ENCODE data around the gene TRIM75.

Gene TRIM75

DNA sequence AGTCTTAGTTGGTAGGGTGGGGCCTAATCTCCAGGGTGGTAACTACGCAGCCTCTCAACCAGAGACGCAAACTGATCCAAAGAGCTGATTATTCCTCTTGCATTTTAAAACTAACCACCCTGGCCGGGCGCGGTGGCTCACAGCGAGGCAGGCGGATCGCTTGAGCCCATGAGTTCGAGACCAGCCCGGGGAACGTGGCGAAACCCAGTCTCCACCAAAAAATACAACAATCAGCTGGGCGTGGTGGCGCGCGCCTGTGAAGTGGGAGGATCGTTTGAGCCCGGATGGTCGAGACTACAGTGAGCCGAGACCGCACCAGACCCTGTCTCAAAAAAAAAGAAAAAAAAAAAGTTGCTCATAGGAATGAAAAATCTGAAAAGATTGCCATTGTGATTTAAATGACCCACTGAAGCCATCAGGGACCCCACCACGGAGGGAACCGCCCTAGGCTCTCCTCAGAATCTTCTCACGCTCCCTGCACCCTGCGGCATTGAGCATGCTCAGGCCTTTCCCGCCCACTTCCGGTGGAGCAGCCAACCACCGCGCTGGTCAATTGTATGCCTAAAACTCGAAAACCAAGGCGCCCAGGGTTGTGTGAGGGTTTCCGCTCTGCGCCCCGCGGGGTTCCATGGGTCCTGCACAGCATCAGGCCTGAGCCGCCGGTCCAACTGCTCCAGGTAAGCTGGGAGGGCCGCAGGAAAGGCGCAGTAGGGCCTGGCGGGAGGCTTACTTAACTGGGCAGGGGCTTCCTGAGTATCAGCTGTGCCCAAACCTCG, 22.0 kb upstream of the TRIM75 start, which contains the start of gene TRIM60:
Gene TRIM60, plus strand, starts transcription at position 564 of the 776 bp plus-strand sequence. CDS start 8,074 bp downstream, outside the sequence.
- no peak within 1 kb of the TSS for H3K4me3 ChIP-seq (IDR thresholded peaks at IDR 0.05; ENCODE audit: insufficient read depth, low read depth, low read length)
- no peak within 1 kb of the TSS for H3K27ac ChIP-seq
- no peaks in the 10 kb centered on the region for H3K79me2 ChIP-seq (ENCODE audit: insufficient read depth, low read depth)
- no peaks in the 10 kb centered on the region for H3K27me3 ChIP-seq (ENCODE audit: insufficient read depth, low read depth)
- no peaks in the 10 kb centered on the region for H3K36me3 ChIP-seq (ENCODE audit: insufficient read depth)
- TF ChIP-seq, protein P1, sequence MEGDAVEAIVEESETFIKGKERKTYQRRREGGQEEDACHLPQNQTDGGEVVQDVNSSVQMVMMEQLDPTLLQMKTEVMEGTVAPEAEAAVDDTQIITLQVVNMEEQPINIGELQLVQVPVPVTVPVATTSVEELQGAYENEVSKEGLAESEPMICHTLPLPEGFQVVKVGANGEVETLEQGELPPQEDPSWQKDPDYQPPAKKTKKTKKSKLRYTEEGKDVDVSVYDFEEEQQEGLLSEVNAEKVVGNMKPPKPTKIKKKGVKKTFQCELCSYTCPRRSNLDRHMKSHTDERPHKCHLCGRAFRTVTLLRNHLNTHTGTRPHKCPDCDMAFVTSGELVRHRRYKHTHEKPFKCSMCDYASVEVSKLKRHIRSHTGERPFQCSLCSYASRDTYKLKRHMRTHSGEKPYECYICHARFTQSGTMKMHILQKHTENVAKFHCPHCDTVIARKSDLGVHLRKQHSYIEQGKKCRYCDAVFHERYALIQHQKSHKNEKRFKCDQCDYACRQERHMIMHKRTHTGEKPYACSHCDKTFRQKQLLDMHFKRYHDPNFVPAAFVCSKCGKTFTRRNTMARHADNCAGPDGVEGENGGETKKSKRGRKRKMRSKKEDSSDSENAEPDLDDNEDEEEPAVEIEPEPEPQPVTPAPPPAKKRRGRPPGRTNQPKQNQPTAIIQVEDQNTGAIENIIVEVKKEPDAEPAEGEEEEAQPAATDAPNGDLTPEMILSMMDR (conservative IDR thresholded peaks at IDR 0.05; ENCODE audit: low read depth, low read length) = no peak
- H3K4me2 ChIP-seq = no peak within 1 kb of the TSS
- H3K4me1 ChIP-seq (ENCODE audit: low read depth, poor library complexity, severe bottlenecking) = no peaks in the 10 kb centered on the region
- no peaks in the 10 kb centered on the region for H4K20me1 ChIP-seq (ENCODE audit: insufficient read depth)
- no peak within 1 kb of the TSS for H3K9ac ChIP-seq
- no peak within 1 kb of the TSS for H2AFZ ChIP-seq (ENCODE audit: low read depth)

DNA sequence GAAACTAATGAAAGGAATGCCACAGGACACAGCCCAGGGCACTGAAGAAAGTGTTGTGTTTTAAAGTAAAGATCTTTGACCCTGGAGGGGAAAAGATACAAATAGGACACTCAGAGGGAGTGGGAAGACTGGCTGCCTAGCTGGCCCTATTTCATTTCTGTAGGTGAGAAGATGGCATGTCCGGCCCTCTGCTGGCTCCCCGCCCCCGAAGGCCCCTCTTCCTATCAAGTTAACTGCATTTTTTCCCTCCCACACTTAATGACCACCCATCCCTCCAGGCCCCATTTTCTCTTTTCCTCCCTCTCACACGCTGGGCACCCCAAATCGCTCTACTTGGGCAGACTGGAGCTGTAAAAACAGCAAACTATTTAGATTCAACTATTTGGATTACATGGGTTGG, 5.5 kb upstream of the TRIM75 start:
- no peaks in the 10 kb centered on the region for H3K27me3 ChIP-seq (ENCODE audit: insufficient read depth, low read depth)
- H3K36me3 ChIP-seq (ENCODE audit: insufficient read depth) = no peaks in the 10 kb centered on the region
- H3K27ac ChIP-seq = no peak overlapping the region
- no peak overlapping the region for H3K4me3 ChIP-seq (IDR thresholded peaks at IDR 0.05; ENCODE audit: insufficient read depth, low read depth, low read length)
- H3K79me2 ChIP-seq (ENCODE audit: insufficient read depth, low read depth) = no peaks in the 10 kb centered on the region
- no peak overlapping the region for H3K4me2 ChIP-seq
- H3K9ac ChIP-seq = no peak overlapping the region
- TF ChIP-seq, protein P1 (conservative IDR thresholded peaks at IDR 0.05; ENCODE audit: low read depth, low read length) = no peak
- no peaks in the 10 kb centered on the region for H4K20me1 ChIP-seq (ENCODE audit: insufficient read depth)
- H2AFZ ChIP-seq (ENCODE audit: low read depth) = no peak overlapping the region
- H3K4me1 ChIP-seq (ENCODE audit: low read depth, poor library complexity, severe bottlenecking) = no peaks in the 10 kb centered on the region

DNA sequence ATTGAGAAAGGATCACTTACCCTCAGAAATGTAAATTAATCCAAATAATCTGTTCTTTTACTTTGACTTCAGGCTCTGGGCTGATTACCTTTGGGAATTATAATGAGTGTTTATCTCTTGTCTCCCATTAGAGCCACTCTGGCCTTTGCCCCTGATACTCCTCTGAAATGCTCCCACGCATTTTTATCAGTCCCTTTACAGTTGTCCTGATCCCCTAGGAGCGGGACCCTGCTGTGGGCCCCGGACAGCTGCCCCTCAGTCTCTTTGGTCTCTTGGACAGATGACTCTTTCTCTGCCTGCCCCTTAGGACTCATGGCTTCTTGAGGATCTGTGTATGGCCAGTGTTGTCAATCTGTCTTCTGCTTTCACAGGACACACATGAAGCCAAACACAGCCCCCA, 1.0 kb upstream of the TRIM75 start:
- no peak overlapping the region for H3K4me2 ChIP-seq
- H3K27ac ChIP-seq = no peak overlapping the region
- no peak overlapping the region for H3K9ac ChIP-seq
- no peak overlapping the region for H2AFZ ChIP-seq (ENCODE audit: low read depth)
- no peak overlapping the region for H3K4me3 ChIP-seq (IDR thresholded peaks at IDR 0.05; ENCODE audit: insufficient read depth, low read depth, low read length)
- TF ChIP-seq, protein P1 (conservative IDR thresholded peaks at IDR 0.05; ENCODE audit: low read depth, low read length) = no peak
- no peaks in the 10 kb centered on the region for H3K79me2 ChIP-seq (ENCODE audit: insufficient read depth, low read depth)
- H4K20me1 ChIP-seq (ENCODE audit: insufficient read depth) = no peaks in the 10 kb centered on the region
- no peaks in the 10 kb centered on the region for H3K27me3 ChIP-seq (ENCODE audit: insufficient read depth, low read depth)
- H3K4me1 ChIP-seq (ENCODE audit: low read depth, poor library complexity, severe bottlenecking) = no peaks in the 10 kb centered on the region
- no peaks in the 10 kb centered on the region for H3K36me3 ChIP-seq (ENCODE audit: insufficient read depth)

DNA sequence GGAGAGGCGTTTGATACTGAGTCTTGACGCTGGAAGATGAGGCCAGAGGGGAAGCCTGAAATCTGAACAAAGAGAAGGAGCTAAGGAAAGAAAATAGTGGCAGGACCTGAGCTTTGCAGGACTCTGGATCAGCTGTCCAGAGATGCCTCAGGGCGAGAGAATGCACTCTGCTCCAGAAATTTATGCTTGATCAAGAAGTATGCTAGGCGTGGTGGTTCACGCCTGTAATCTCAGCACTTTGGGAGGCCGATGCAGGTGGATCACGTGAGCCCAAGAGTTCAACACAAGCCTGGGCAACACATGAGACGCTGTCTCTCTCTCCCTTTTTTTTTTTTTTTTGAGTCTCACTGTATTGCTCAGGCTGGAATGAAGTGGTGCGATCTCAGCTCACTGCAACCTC, 1.9 kb downstream of the TRIM75 start:
- no peak overlapping the region for H3K9ac ChIP-seq

More for the DNA sequence above, 1.9 kb downstream of the TRIM75 start:
- TF ChIP-seq, protein P1 (conservative IDR thresholded peaks at IDR 0.05; ENCODE audit: low read depth, low read length) = no peak
- H3K4me3 ChIP-seq (IDR thresholded peaks at IDR 0.05; ENCODE audit: insufficient read depth, low read depth, low read length) = no peak overlapping the region
- no peak overlapping the region for H3K4me2 ChIP-seq
- no peaks in the 10 kb centered on the region for H3K36me3 ChIP-seq (ENCODE audit: insufficient read depth)
- H2AFZ ChIP-seq (ENCODE audit: low read depth) = no peak overlapping the region
- no peaks in the 10 kb centered on the region for H3K79me2 ChIP-seq (ENCODE audit: insufficient read depth, low read depth)
- H3K4me1 ChIP-seq (ENCODE audit: low read depth, poor library complexity, severe bottlenecking) = no peaks in the 10 kb centered on the region
- H3K27ac ChIP-seq = no peak overlapping the region
- no peaks in the 10 kb centered on the region for H3K27me3 ChIP-seq (ENCODE audit: insufficient read depth, low read depth)
- no peaks in the 10 kb centered on the region for H4K20me1 ChIP-seq (ENCODE audit: insufficient read depth)
